H1 (cell line): ENCODE results near the gene ETV1. TPM values are rescaled to one million over a fixed set of nuclear protein-coding genes. Genes with fewer than 3 reads are reported as not detected.

ENCODE experiments used
- ASH2L ChIP-seq: fragments of 200-600, 300-600 bp; sonication (generic); IDR thresholded peaks from one replicate; pipeline ENCODE4 v1.7.1; 2017; ENCODE audit warnings: low read length
- CREB1 ChIP-seq: IDR thresholded peaks from 2 replicates; pipeline ENCODE4 v1.6.1; 2012; ENCODE audit warnings: inconsistent platforms
- GABPA ChIP-seq: IDR thresholded peaks from 2 replicates; pipeline ENCODE4 v1.6.1; 2011; ENCODE audit warnings: mild to moderate bottlenecking, low read length, moderate library complexity, borderline replicate concordance; ENCODE audit not compliant: insufficient read depth
- MAFK ChIP-seq: IDR thresholded peaks from 2 replicates; pipeline ENCODE4 v1.6.1; 2012; ENCODE audit warnings: low read depth, mild to moderate bottlenecking, improper control_type of control experiment, low read length
- RBBP5 ChIP-seq: IDR thresholded peaks from 2 replicates; pipeline ENCODE4 v1.7.1; 2012; ENCODE audit warnings: low read depth, mild to moderate bottlenecking, inconsistent platforms, low read length, moderate library complexity, borderline replicate concordance
- polyA plus RNA-seq, 7 experiments: library from polyadenylated mRNA; depleted of rRNA in 3 of 7; stranded (reverse) in 5 of 7; unstranded in 2 of 7; fragments of >200 nt in 5 of 7; fragments of 200-250 nt in 2 of 7; gene quantifications; 1 replicate in 5 of 7; 2 replicates in 1 of 7; 4 replicates in 1 of 7; pipeline versions ENCODE4 v1.2.1 to v1.2.3, GENCODE V29; 2011 to 2013; ENCODE audit warnings: missing spikeins in 2 of 7, mixed read lengths in 2 of 7
- total RNA-seq: library from RNA; stranded (reverse); fragmentation: NEBNext Ultra II Directional; extraction: Animal tissue kit (Norgen Biotek cat#: 25700); gene quantifications from 2 replicates; pipeline ENCODE4 v1.2.1, GENCODE V29; 2021
- TF ChIP-seq, protein P1 (sequence below): fragments of 300-600 bp; sonication (generic); IDR thresholded peaks from 2 replicates; pipeline ENCODE4 v1.7.1; 2012; ENCODE audit warnings: low read length, moderate library complexity, mild to moderate bottlenecking, inconsistent platforms; ENCODE audit not compliant: insufficient replicate concordance
- TF ChIP-seq, protein P2 (sequence below), 3 experiments: IDR thresholded peaks; 1 replicate in 2 of 3; 2 replicates in 1 of 3; pipeline versions ENCODE4 v1.5.1 to v1.6.1; 2011; ENCODE audit warnings: low read length in 3 of 3, mild to moderate bottlenecking in 3 of 3, inconsistent platforms in 2 of 3, low read depth in 1 of 3, moderate library complexity in 1 of 3; ENCODE audit not compliant: insufficient read depth in 1 of 3; ENCODE audit errors: control extremely low read depth in 1 of 3

ETV1 gene
- total and polyA plus RNA-seq, 2 of the 8 experiments (the other 6 are each of a cell fraction or from before 2014, with no cell fraction given), result 58.3 to 91.2 TPM

DNA sequence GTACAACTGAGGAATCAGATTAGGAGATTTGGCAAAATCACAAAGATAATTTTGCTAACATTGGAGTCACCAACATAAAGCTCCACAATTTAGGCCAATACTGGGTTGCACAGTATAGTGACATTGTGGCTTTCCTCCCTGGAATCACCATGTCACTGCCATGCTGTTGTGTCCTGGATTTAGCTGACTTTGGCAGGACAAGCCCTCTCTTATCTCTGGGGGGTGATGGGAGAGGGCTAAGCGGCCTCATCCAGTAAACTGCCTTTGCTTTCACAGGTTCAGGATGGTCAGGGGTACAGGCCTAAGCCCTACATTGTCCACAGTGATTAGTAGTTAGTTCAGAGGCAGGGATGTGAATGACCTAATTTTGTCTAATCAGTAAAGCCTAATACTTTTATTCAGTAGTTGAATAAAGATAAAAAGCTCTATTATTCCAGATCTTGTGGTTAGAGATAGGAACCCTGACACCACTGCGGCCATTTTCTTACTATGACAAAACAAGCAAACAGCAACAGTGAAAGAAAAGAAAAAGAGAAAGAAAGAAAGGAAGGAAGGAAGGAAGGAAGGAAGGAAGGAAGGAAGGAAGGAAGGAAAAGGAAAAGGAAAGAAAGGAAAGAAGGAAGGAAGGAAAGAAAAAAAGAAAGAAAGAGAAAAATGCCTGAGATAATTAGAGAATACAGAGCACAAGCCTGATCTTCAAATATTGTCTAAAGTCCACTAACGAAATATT lies 140.1 kb downstream of the ETV1 start (continued):
- TF ChIP-seq, protein P1, sequence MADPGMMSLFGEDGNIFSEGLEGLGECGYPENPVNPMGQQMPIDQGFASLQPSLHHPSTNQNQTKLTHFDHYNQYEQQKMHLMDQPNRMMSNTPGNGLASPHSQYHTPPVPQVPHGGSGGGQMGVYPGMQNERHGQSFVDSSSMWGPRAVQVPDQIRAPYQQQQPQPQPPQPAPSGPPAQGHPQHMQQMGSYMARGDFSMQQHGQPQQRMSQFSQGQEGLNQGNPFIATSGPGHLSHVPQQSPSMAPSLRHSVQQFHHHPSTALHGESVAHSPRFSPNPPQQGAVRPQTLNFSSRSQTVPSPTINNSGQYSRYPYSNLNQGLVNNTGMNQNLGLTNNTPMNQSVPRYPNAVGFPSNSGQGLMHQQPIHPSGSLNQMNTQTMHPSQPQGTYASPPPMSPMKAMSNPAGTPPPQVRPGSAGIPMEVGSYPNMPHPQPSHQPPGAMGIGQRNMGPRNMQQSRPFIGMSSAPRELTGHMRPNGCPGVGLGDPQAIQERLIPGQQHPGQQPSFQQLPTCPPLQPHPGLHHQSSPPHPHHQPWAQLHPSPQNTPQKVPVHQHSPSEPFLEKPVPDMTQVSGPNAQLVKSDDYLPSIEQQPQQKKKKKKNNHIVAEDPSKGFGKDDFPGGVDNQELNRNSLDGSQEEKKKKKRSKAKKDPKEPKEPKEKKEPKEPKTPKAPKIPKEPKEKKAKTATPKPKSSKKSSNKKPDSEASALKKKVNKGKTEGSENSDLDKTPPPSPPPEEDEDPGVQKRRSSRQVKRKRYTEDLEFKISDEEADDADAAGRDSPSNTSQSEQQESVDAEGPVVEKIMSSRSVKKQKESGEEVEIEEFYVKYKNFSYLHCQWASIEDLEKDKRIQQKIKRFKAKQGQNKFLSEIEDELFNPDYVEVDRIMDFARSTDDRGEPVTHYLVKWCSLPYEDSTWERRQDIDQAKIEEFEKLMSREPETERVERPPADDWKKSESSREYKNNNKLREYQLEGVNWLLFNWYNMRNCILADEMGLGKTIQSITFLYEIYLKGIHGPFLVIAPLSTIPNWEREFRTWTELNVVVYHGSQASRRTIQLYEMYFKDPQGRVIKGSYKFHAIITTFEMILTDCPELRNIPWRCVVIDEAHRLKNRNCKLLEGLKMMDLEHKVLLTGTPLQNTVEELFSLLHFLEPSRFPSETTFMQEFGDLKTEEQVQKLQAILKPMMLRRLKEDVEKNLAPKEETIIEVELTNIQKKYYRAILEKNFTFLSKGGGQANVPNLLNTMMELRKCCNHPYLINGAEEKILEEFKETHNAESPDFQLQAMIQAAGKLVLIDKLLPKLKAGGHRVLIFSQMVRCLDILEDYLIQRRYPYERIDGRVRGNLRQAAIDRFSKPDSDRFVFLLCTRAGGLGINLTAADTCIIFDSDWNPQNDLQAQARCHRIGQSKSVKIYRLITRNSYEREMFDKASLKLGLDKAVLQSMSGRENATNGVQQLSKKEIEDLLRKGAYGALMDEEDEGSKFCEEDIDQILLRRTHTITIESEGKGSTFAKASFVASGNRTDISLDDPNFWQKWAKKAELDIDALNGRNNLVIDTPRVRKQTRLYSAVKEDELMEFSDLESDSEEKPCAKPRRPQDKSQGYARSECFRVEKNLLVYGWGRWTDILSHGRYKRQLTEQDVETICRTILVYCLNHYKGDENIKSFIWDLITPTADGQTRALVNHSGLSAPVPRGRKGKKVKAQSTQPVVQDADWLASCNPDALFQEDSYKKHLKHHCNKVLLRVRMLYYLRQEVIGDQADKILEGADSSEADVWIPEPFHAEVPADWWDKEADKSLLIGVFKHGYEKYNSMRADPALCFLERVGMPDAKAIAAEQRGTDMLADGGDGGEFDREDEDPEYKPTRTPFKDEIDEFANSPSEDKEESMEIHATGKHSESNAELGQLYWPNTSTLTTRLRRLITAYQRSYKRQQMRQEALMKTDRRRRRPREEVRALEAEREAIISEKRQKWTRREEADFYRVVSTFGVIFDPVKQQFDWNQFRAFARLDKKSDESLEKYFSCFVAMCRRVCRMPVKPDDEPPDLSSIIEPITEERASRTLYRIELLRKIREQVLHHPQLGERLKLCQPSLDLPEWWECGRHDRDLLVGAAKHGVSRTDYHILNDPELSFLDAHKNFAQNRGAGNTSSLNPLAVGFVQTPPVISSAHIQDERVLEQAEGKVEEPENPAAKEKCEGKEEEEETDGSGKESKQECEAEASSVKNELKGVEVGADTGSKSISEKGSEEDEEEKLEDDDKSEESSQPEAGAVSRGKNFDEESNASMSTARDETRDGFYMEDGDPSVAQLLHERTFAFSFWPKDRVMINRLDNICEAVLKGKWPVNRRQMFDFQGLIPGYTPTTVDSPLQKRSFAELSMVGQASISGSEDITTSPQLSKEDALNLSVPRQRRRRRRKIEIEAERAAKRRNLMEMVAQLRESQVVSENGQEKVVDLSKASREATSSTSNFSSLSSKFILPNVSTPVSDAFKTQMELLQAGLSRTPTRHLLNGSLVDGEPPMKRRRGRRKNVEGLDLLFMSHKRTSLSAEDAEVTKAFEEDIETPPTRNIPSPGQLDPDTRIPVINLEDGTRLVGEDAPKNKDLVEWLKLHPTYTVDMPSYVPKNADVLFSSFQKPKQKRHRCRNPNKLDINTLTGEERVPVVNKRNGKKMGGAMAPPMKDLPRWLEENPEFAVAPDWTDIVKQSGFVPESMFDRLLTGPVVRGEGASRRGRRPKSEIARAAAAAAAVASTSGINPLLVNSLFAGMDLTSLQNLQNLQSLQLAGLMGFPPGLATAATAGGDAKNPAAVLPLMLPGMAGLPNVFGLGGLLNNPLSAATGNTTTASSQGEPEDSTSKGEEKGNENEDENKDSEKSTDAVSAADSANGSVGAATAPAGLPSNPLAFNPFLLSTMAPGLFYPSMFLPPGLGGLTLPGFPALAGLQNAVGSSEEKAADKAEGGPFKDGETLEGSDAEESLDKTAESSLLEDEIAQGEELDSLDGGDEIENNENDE, result no peak
- no peak for TF ChIP-seq MAFK
- TF ChIP-seq CREB1, result no peak
- no peak for TF ChIP-seq RBBP5
- TF ChIP-seq ASH2L, result no peak
- TF ChIP-seq, protein P2, sequence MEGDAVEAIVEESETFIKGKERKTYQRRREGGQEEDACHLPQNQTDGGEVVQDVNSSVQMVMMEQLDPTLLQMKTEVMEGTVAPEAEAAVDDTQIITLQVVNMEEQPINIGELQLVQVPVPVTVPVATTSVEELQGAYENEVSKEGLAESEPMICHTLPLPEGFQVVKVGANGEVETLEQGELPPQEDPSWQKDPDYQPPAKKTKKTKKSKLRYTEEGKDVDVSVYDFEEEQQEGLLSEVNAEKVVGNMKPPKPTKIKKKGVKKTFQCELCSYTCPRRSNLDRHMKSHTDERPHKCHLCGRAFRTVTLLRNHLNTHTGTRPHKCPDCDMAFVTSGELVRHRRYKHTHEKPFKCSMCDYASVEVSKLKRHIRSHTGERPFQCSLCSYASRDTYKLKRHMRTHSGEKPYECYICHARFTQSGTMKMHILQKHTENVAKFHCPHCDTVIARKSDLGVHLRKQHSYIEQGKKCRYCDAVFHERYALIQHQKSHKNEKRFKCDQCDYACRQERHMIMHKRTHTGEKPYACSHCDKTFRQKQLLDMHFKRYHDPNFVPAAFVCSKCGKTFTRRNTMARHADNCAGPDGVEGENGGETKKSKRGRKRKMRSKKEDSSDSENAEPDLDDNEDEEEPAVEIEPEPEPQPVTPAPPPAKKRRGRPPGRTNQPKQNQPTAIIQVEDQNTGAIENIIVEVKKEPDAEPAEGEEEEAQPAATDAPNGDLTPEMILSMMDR (IDR thresholded peaks at IDR 0.05; ENCODE audit: control extremely low read depth in 1 of 3, insufficient read depth in 1 of 3, low read depth in 1 of 3, low read length in 3 of 3), result no peak
- TF ChIP-seq GABPA, result no peak
